ENCODE measurements around the gene ANKMY1. TPM values are rescaled to one million over a fixed set of nuclear protein-coding genes. Genes with fewer than 3 reads are reported as not detected.

Gene ANKMY1
- polyA plus RNA-seq, 3 donors = 2.1 to 22.9 (median 2.9) TPM

- no peak overlapping the region for H3K27ac Mint-ChIP-seq
- Histone ChIP-seq H3K36me3 (replicated peaks in 1 of 2; ENCODE audit: control insufficient read depth in 1 of 2, insufficient read depth in 2 of 2, low read length in 2 of 2) (no peaks in the 10 kb centered on the region), H3K27ac (ENCODE audit: low read depth in 1 of 2, low read length in 2 of 2) (no peak overlapping the region), H3K9ac (ENCODE audit: insufficient read depth, low read length, poor library complexity, severe bottlenecking) (no peak overlapping the region), H4K20me1 (ENCODE audit: insufficient read depth, low read length) (no peaks in the 10 kb centered on the region), H3K79me2 (ENCODE audit: insufficient read depth, low read length) (no peaks in the 10 kb centered on the region), H3K9me3 (replicated peaks in 1 of 2; ENCODE audit: control insufficient read depth in 1 of 2, insufficient read depth in 1 of 2, low read length in 2 of 2) (no peaks in the 10 kb centered on the region), H3K4me3 (replicated peaks in 1 of 3; ENCODE audit: low read depth in 2 of 3, low read length in 3 of 3) (no peak overlapping the region), H2AFZ (ENCODE audit: insufficient read depth, low read depth, low read length, poor library complexity, severe bottlenecking) (no peak overlapping the region), H3K27me3 (ENCODE audit: control insufficient read depth in 2 of 2, insufficient read depth in 2 of 2, low read length in 2 of 2) (no peaks in the 10 kb centered on the region), H3K4me1 (ENCODE audit: control insufficient read depth in 1 of 2, insufficient read depth in 2 of 2, low read length in 2 of 2) (no peaks in the 10 kb centered on the region), H3K4me2 (replicated peaks; ENCODE audit: extremely low read depth, low read length, poor library complexity, severe bottlenecking) (no peak overlapping the region)
- H3K36me3 Mint-ChIP-seq = peaks cover 0 to under 1% of the 10 kb centered on the region in 2 donors
- DNase-seq = no peak
- no peaks in the 10 kb centered on the region for H3K9me3 Mint-ChIP-seq
- no peak for TF ChIP-seq CTCF (IDR thresholded peaks at IDR 0.05)
- H3K27me3 Mint-ChIP-seq (ENCODE audit: low read depth in 3 of 3) = peaks cover 0 to 4% (median 0%) of the 10 kb centered on the region in 3 donors
- no peak overlapping the region for H3K4me3 Mint-ChIP-seq
- H3K4me1 Mint-ChIP-seq = no peaks in the 10 kb centered on the region
- intact Hi-C loops (cut with micrococcal nuclease) = no loop called here
- 97% methylated on average over 17 of the region's 22 CpGs for WGBS (ENCODE audit: insufficient coverage)
Observed at GRCh38 chr2:240465268-240465764, 92.5 kb downstream of the ANKMY1 start.

- H3K4me2 ChIP-seq (replicated peaks; ENCODE audit: extremely low read depth, low read length, poor library complexity, severe bottlenecking) = no peak overlapping the region
- H3K4me3 Mint-ChIP-seq = no peak overlapping the region
- intact Hi-C loops (cut with micrococcal nuclease) = no loop called here
- no peak overlapping the region for H3K9ac ChIP-seq (ENCODE audit: insufficient read depth, low read length, poor library complexity, severe bottlenecking)
- no peaks in the 10 kb centered on the region for H3K79me2 ChIP-seq (ENCODE audit: insufficient read depth, low read length)
- H3K4me1 Mint-ChIP-seq = no peaks in the 10 kb centered on the region
- TF ChIP-seq CTCF (IDR thresholded peaks at IDR 0.05) = no peak
- no peak for DNase-seq
- H3K36me3 Mint-ChIP-seq = no peaks in the 10 kb centered on the region
- no peak overlapping the region for H3K27ac ChIP-seq (ENCODE audit: low read depth in 1 of 2, low read length in 2 of 2)
- no peaks in the 10 kb centered on the region for H3K36me3 ChIP-seq (replicated peaks in 1 of 2; ENCODE audit: control insufficient read depth in 1 of 2, insufficient read depth in 2 of 2, low read length in 2 of 2)
- WGBS (ENCODE audit: insufficient coverage) = 92% methylated on average over 39 of the region's 43 CpGs
- no peaks in the 10 kb centered on the region for H3K27me3 ChIP-seq (ENCODE audit: control insufficient read depth in 2 of 2, insufficient read depth in 2 of 2, low read length in 2 of 2)
- no peak overlapping the region for H2AFZ ChIP-seq (ENCODE audit: insufficient read depth, low read depth, low read length, poor library complexity, severe bottlenecking)
- H3K9me3 Mint-ChIP-seq = no peaks in the 10 kb centered on the region
- no peaks in the 10 kb centered on the region for H3K9me3 ChIP-seq (replicated peaks in 1 of 2; ENCODE audit: control insufficient read depth in 1 of 2, insufficient read depth in 1 of 2, low read length in 2 of 2)
- H4K20me1 ChIP-seq (ENCODE audit: insufficient read depth, low read length) = no peaks in the 10 kb centered on the region
- no peak overlapping the region for H3K27ac Mint-ChIP-seq
- H3K27me3 Mint-ChIP-seq (ENCODE audit: low read depth in 3 of 3) = peaks cover 0 to 6% (median 0%) of the 10 kb centered on the region in 3 donors
- H3K4me3 ChIP-seq (replicated peaks in 1 of 3; ENCODE audit: low read depth in 2 of 3, low read length in 3 of 3) = no peak overlapping the region
- no peaks in the 10 kb centered on the region for H3K4me1 ChIP-seq (ENCODE audit: control insufficient read depth in 1 of 2, insufficient read depth in 2 of 2, low read length in 2 of 2)
Observed at GRCh38 chr2:240464514-240465241, 93.1 kb downstream of the ANKMY1 start.

Data from CD14-positive monocyte (primary cell).